ENCODE results near the gene MBD5.

Gene MBD5

DNA sequence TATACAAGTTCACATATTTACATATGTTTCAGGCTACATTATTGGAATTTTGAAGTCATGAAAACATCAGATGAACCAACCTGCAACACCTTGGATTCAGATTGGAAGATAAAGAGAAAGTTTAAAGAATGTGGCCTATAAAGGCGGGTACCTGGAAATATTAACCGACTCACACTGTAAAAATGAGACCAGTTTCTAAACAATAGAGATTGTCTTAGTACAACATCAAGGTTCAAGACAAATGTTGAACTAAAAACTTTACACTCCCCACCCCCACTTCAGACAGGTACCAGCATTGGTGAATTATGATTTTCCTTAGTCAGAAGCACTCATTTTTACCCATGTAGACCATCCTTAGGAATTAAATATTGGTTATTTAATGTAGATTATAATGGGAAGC is 437.3 kb downstream of the MBD5 start:
- no peak for DNase-seq (ENCODE audit: low read depth, low spot score)

DNA sequence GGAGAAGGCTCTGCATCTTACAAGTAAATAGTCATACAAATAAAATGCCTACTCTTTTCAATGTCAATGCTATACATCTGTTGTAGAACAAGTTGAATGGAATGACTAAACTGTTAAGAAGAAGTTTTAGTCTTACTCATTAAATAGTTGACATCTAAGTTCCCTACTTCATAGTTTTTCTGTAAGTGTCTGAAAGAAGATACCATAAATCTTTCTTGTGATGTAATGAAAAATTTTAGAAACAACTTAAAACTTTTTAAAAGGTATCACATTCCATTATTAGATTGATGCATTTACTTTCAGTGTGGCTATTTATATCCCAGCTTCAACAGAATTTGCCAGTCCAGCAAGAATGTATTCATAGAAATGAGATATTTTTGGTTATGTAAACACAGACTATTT is 438.5 kb downstream of the MBD5 start:
- DNase-seq (ENCODE audit: low read depth, low spot score), result no peak

DNA sequence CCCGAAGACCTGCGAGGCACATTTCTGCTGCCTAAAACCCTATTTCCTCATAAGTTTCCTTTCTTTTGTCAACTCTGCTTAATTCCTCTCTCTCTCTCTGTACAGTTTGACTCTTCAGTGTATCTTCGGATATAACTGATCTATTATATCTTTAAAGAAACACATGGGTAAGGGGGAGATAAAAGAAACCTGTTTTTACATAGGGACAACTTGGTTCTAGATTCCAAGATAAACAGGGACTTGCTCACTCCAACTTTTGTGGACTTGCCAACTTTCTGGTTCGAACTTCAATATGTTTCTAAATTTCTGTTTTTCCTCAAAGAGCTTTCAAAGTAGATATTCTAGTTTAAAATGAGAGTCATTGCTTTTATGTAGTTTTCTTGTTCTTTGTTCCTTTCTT is 441.0 kb downstream of the MBD5 start:
- DNase-seq (ENCODE audit: low read depth, low spot score), result no peak

DNA sequence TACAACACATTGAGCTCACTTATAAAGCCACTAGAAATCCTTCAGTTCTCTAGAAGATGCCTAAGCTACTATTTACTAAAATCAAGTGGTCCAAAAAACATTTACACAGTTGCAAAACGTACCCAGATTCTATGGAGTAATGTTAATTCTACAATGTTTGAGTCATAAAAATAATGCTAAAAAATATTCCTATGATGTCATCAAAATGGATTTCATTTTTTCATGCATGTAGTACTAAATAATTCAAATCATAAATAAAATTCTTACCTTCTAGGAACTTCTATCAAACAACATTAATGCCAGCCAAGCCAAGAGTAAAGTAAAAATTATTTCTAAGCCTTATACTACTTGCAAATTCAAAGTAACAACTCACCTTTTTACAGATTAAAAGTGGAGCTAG is 454.7 kb downstream of the MBD5 start:
- DNase-seq (ENCODE audit: low read depth, low spot score), result no peak

DNA sequence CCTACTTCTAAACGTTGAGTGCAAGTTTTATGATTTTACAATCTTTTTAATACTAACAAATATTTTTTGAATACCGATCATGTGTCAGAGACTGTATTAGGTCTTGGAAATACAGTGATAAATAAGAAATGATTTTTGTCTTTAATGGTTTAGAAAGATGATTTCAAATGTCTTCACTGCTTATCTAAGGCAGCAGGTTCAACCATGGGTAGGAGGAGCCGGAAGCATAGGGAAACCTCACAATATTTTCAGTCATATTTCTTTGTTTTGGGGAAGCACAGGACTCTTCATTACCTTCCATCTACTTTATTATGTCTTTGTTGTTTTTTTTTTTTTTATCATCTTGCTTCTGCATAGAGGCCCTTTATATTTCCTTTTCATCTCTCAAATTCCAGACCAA is 458.5 kb downstream of the MBD5 start:
- no peak for DNase-seq (ENCODE audit: low read depth, low spot score)

DNA sequence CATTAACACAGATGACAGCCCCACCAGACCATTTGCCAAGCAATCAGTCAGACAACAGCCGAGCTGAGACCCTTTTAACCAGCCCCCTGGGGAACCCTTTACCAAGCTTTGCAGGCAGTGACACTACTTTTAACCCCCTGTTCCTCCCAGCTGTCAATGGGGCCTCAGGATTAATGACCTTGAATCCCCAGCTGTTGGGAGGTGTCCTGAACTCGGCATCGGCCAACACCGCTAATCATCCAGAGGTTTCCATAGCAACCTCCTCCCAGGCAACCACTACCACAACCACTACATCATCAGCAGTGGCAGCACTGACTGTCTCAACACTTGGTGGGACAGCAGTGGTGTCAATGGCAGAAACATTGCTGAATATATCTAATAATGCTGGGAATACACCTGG is 462.8 kb downstream of the MBD5 start:
- no peak for DNase-seq (ENCODE audit: low read depth, low spot score)

DNA sequence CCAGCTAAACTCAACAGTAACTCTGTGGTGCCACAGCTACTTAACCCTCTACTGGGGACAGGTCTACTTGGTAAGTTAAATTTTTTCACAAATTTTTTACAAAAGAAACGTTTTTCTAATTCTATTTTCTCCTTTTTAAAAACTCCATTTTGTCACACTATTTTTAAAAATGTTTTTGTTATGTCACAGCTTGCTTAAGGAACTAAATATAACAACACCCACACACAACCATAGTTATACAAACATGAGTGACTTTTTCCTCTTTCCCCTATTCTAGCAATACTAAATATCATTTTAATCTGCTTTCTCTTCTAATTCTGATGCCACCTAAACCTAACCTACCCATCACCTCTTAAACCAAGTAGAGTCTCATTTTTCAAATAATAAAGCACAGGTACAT is 463.2 kb downstream of the MBD5 start:
- DNase-seq (ENCODE audit: low read depth, low spot score), result no peak

DNA sequence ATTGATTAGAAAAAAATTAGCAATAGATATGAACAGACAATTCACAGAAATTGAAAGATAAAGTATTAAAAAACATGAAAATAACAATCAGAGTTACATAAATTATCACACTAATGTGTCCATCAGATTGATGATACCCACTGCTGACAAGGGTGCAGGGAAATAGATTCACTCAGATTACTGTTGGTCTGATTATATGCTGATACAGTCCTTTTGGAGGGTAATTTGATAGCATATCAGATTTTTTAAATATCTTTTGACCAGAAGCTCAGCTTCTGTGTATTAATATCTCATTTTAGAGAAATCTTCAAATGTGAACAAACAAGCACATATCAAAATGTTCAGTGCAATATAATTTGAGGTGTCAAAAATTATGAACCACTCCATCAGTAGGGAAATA is 465.8 kb downstream of the MBD5 start:
- no peak for DNase-seq (ENCODE audit: low read depth, low spot score)

DNA sequence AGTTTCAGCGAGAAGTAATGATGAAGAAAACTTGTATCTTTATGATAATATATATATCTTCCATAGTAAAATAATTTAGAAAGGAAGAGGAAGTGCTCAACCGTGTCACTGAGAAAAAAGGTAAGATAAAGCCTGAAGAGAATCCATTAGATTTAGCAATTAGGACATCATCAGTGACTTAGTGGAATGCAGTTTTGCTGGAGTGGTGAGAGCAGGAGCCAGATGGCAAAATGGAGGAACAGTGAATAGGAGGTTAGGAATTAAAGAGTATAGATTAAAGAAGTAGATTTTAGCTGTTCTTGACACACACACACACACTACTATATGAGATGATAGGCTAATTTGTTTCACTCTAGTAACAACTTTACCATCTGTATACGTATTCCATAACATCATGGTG is 466.5 kb downstream of the MBD5 start:
- DNase-seq (ENCODE audit: low read depth, low spot score), result no peak

DNA sequence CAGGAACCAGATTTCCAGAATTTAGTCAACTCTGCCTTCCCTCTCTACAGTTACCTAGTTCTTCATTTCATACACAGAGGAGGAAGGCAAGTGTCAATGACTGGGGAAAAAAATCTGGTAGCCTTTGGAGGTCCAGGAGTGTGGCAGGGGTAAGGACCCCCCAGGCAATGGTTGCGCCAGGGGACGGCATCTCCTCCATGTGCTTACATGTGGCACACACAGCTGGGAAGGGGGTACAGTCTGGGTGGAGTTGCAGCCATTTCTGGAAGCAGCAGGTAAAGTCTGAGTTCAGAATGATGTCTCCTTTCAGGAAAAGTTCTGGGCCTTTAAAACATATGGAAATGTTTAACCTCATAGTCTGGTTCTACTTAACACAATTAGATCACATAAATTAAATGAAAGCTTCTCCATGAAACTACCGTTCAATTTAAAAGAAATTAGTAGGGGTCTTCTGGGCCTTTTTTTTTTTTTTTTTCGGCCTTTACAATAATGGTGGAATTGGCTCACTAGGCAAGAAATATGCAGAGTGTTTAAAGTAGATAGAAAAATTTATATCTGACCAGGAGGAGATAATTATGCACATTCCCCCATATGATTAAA is 470.0 kb downstream of the MBD5 start:
- no peak for DNase-seq (ENCODE audit: low read depth, low spot score)

DNA sequence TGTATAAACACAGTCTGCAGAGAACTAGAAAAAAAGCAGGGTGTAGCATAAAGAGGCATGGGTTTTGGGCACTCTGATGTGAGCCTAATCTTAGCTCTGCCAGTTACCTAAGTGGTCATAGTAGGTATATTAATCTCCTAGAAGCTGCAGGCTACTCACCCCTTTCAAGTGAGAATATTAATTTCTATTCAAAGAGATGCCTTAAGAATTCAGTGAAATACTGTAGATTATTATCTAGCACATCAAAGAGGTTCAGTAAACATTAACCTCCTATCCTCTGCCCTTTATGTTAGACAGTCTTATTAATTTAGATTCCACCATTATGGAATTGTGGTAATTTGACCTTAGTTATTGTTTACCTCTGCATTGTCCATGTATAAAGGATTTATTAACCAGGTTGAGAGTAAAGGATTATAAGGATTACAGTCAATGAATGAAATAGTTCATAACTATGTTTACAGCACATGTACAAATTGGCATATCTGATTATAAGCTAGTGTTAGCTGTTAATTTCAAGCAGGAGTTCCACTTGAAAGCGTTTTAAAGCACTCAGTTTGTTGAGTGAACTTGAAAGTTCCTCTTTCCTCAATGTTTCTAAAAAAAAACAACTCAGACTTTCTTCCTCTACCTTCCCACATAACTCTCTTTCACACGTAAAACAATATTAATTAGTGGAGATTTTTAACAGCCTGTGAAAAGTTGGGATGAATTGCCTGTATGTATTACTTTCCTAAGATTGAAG is 473.1 kb downstream of the MBD5 start:
- no peak for DNase-seq (ENCODE audit: low read depth, low spot score)

DNA sequence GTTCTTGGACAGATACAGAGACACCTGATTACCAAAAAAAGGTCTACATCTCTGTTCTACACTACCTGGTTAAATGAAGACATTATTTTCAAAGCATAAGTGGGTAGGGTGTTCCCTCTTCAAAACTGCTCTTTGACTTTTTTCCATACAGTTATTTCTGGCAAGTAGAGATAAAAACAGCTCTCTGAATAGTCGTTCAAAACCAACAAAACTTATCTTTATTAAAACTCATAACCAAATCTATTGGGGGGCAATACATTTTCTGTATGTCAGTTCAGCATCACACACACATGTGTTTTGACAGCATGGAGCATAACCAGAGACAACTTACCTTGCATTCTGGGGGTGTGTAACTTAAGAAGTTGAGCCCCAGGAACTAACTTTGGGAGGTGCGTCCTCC is 474.7 kb downstream of the MBD5 start:
- no peak for DNase-seq (ENCODE audit: low read depth, low spot score)

DNA sequence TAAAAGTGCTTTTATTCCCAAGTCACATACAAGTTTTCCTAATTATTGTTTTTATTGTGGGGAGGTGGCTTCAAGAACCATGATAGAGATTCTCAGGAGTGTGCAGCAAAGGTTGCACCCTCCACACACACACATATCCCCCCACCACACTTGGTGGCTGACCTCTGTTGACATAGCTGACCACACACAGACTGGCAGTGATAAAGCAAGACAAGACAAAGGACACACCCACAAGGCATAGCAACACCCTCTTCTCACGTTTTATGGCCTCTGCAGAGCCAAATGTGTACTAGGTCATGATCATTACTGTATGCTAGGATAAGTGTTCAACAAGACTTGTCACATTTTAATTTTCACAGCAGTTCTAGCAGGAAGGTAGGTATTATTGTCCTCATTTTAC is 480.7 kb downstream of the MBD5 start:
- no peak for DNase-seq (ENCODE audit: low read depth, low spot score)

DNA sequence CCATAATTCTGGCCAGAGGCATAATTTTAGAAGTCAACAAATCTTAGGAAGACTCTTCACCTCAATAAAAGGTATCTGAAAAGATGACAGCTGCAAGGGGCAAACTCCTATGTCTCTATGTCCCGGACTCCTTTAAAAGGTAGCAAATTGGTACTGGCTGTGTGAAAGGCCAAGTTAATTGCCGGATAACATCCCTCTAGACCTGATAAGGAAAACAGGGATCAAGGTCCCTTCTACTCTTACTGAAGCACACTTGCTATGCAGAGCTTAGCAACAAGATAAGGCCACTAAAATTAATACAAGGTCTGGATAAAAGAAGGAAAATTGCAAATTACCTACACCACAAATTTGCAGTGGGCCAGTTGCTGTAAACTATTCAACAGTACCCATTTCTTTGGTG is 482.6 kb downstream of the MBD5 start:
- DNase-seq (ENCODE audit: low read depth, low spot score), result no peak

DNA sequence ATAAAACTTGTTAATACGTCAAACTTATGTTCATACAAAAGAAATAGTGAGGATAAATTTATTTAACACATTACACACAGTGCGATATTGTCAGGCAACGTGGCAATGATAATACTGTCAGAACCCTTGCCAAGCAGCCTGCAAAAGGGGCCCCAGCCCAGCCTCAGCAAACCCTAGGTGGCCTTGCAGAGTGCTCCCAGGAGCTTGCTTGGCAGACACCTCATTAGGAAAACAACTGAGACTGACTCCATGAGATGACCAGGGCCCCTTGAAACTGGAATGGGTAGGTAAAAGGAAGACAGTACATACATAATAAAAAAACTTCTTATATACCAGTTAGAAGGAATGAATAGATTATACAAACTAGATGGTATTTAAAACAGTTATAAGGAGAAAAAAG is 487.1 kb downstream of the MBD5 start:
- no peak for DNase-seq (ENCODE audit: low read depth, low spot score)

DNA sequence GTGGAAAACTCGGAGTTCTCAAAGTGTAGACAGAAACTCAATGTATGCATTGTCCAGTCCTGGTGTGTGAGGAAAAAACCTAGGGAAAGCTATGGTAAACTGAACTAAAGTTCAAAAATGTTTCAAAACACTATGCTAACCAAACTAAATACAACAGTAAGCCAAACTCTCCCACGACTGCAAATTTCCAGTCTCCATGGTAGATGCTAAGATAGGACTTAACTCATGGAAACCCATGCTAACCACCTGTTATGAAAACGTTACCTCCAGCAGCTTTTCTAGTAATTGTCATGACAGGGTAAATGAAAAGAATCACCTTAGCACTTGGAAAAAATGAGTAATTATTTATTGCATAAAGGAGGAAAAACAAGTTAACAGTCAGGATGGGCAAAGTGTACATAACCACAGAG is 488.0 kb downstream of the MBD5 start:
- no peak for DNase-seq (ENCODE audit: low read depth, low spot score)

DNA sequence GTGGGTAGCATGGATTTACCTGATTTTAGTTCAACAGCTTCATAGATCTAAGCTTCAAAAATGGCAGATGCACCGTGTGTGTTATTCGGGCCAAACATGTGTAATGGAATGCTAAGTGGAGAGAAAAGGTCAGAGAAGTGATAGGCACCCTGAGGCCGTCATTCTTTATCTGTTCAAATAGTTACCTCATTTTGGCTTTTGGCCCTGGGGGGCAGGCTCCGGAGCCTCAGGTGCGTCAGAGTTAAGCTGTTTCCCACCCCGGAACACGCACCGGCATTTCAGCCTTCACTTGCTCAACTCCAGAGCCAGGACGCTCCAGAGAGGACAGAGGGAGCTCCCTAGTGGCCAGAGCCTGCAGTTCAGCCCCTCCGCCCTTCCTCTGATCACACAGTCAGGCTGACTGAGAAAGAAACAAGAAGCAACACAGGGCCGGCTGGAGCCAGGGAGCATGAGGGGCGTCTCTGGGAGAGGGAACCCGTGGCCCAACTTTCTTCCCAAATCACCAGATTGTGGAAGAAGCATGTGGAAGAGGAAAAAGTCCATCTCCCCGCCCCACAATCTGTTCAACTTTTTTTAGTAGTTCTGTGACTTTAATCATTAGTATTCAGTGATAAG is 488.5 kb downstream of the MBD5 start:
- peak; percentile 56 for DNase-seq (ENCODE audit: low read depth, low spot score)

DNA sequence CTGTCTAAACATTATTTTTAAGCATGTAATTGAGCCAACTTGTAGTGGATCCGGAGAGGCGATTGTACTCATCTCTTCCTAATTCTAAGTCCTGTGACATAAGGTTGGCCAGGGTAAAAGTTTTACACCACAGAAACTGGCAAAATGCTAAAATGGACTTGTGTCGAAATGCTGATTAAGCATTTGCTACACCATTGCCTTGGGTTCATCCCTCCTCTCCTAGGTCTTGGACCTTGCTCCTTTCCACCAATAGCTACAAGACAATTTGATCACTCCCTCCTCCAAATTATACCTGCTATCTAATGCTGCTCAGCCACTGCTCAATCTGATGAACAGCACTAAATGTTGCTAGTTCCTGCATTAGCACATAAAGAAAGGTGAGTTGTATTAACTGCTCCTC is 491.0 kb downstream of the MBD5 start:
- no peak for DNase-seq (ENCODE audit: low read depth, low spot score)

DNA sequence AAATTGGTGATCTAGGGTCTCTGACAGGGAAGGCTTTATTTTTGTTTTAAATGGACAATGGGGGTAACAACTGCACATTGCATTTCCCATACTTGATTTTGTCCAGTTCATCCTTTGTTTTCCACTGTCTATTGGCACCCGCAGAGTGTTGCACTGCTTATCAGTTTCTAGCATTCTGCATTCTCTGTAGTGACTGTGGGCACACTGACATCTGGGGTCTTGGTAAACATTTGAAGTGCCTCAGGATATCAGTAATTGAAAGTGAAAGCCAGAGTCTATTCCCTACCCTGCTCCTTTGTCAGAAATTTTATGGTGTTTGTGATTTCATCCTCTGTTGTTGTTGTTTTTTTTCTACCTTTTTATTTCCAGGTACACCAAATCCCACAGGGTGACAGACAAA is 491.6 kb downstream of the MBD5 start:
- no peak for DNase-seq (ENCODE audit: low read depth, low spot score)

DNA sequence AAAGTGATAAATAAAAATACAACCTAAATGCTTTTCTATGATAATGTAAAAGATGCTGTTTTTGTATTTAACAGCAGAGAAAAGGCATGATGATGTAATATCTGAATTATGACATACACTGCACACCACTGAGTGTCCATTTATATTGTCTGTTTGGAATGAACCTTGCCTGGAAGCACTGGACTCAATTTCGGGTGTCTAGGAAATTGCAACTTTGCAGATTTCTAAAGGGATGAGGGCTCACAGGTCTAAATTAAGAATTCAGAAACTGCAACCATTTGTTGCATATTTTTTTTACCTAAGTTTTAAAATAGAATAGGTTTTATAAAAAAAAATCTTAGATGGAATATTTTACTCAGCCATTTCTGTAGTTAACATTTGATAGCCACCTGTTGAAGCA is 492.5 kb downstream of the MBD5 start:
- no peak for DNase-seq (ENCODE audit: low read depth, low spot score)

DNA sequence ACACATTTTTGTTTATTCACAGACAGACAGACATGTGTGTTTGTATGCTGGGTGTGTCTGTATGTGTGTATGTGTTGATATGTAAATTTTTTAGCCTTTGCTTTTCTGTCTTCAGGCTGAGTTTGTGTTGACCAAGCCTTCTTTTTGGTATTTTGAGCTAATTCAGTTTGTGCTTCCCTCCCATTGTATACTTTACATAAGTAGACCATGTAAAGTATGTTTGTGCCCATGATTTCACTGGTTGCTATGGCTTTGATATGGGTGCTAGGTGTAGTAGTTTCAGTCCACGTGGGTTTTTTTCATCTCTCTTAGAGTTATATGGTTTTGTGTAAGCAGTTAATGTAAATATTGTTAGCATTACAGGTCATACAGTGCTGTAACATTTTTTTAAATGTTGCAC is 494.2 kb downstream of the MBD5 start:
- no peak for DNase-seq (ENCODE audit: low read depth, low spot score)

DNA sequence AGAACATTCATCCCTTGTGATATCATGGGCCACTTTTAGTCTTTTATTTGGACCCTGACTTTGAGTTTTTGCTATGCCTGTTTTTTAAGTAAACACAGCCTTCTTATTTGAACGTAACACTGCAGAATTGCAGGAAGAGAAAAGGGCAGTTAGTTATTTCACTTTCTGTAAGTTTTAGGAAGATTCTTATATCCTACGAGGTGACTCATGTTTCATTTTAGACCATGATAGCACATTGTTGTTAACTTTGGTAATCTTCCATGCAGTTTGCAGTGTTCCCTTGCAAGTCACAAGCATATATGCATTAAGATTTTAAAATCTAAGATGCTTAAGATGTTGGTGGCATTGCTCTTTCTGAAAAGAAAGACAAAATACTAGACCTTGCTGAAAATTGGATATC is 495.1 kb downstream of the MBD5 start:
- DNase-seq (ENCODE audit: low read depth, low spot score), result peak; percentile 10

DNA sequence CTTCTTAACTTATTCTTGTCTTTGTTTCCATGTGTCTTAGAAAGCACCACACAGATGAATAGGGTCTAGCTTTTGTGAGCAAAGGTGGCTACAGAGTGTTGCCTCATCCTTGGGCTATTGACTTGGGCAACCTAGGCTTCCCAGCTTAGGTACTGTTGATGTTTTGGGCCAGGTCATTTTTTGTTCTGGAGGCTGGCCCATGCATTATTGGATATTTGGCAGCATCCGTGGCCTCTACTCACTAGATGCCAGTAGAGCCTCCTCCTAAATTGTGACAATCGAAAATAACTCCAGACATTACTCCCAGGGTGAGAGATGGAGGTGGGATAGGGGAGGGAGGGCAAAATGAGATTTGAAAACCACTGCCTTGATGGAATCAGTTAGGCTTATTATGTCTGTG is 496.4 kb downstream of the MBD5 start:
- no peak for DNase-seq (ENCODE audit: low read depth, low spot score)
